DND-41 (cell line): ENCODE data around the gene ZNF69.

Source experiments
- EZH2 ChIP-seq: IDR thresholded peaks from 3 replicates; pipeline ENCODE4 v1.6.1; 2012; ENCODE audit warnings: borderline replicate concordance, low read depth, mild to moderate bottlenecking, moderate library complexity, low read length, inconsistent platforms; ENCODE audit not compliant: severe bottlenecking
- TF ChIP-seq, protein P1 (sequence below): IDR thresholded peaks from 2 replicates; pipeline ENCODE4 v1.5.1; 2012; ENCODE audit warnings: borderline replicate concordance, low read length, moderate library complexity, mild to moderate bottlenecking; ENCODE audit not compliant: poor library complexity, severe bottlenecking; ENCODE audit errors: extremely low read depth

DNA sequence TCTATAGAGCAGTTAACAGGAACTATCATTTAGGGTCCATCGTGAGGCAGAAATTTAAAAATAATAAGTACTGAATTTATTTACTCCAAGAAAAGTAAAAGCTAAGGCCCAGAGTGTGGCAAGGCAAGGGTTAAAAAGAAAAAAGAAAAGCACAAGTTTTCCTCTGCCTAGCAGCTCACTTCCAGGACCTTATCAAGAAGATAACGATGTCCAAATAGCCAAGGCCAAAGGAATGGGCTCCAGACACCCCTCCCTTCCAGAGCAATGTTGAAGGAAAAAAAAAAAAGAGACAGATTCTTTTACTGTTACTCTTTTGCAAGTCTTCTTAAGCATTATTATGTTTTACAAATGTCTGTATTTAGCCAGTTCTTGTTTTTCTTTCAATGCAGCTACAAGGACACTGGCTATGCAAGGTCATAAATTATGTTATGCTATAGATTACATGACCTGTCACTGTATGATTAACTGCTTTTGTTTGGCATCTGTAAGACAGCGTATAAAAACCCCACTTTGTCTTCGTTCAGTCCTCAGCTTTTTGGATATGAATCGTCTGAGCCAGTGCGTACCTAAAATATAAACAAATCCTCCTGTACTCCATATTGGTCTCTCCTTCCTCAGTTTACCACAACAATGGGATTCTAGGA is 34.4 kb downstream of the ZNF69 start:
- TF ChIP-seq, protein P1, sequence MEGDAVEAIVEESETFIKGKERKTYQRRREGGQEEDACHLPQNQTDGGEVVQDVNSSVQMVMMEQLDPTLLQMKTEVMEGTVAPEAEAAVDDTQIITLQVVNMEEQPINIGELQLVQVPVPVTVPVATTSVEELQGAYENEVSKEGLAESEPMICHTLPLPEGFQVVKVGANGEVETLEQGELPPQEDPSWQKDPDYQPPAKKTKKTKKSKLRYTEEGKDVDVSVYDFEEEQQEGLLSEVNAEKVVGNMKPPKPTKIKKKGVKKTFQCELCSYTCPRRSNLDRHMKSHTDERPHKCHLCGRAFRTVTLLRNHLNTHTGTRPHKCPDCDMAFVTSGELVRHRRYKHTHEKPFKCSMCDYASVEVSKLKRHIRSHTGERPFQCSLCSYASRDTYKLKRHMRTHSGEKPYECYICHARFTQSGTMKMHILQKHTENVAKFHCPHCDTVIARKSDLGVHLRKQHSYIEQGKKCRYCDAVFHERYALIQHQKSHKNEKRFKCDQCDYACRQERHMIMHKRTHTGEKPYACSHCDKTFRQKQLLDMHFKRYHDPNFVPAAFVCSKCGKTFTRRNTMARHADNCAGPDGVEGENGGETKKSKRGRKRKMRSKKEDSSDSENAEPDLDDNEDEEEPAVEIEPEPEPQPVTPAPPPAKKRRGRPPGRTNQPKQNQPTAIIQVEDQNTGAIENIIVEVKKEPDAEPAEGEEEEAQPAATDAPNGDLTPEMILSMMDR = no peak
- no peak for TF ChIP-seq EZH2
